HG03066 (cell line): ENCODE results near the gene PTPRN2.

ENCODE experiments used
- ATAC-seq: cut with Tn5 transposase; IDR thresholded peaks from one replicate; pipeline ENCODE4 v1.9.1; 2021; ENCODE audit warnings: low read depth; ENCODE audit not compliant: unreplicated experiment

The PTPRN2 gene

GRCh38 chr7:157814931-157815705 lies 772.5 kb downstream of the PTPRN2 start:
- ATAC-seq = no peak

GRCh38 chr7:157813741-157814661 lies 773.6 kb downstream of the PTPRN2 start:
- no peak for ATAC-seq

- ATAC-seq = no peak
Measured at GRCh38 chr7:157813053-157813452, 774.6 kb downstream of the PTPRN2 start.

- ATAC-seq = no peak
Measured at GRCh38 chr7:157811946-157812345, 775.7 kb downstream of the PTPRN2 start.

GRCh38 chr7:157809863-157810851 lies 777.5 kb downstream of the PTPRN2 start:
- no peak for ATAC-seq

GRCh38 chr7:157809154-157809862 lies 778.3 kb downstream of the PTPRN2 start:
- ATAC-seq = no peak

GRCh38 chr7:157808042-157808441 lies 779.6 kb downstream of the PTPRN2 start:
- no peak for ATAC-seq

GRCh38 chr7:157807510-157807909 lies 780.1 kb downstream of the PTPRN2 start:
- no peak for ATAC-seq

- no peak for ATAC-seq
Measured at GRCh38 chr7:157806711-157807110, 780.9 kb downstream of the PTPRN2 start.

- ATAC-seq = no peak
Measured at GRCh38 chr7:157805713-157806112, 781.9 kb downstream of the PTPRN2 start.

GRCh38 chr7:157803906-157804305 lies 783.7 kb downstream of the PTPRN2 start:
- ATAC-seq = no peak

- ATAC-seq = no peak
Measured at GRCh38 chr7:157801971-157802675, 785.5 kb downstream of the PTPRN2 start.

GRCh38 chr7:157801113-157801512 lies 786.5 kb downstream of the PTPRN2 start:
- no peak for ATAC-seq

- no peak for ATAC-seq
Measured at GRCh38 chr7:157800281-157800680, 787.3 kb downstream of the PTPRN2 start.

- ATAC-seq = no peak
Measured at GRCh38 chr7:157799076-157799685, 788.4 kb downstream of the PTPRN2 start.

GRCh38 chr7:157797361-157797760 lies 790.3 kb downstream of the PTPRN2 start:
- no peak for ATAC-seq

- no peak for ATAC-seq
Measured at GRCh38 chr7:157796846-157797245, 790.8 kb downstream of the PTPRN2 start.

- no peak for ATAC-seq
Measured at GRCh38 chr7:157795643-157796042, 792.0 kb downstream of the PTPRN2 start.

- no peak for ATAC-seq
Measured at GRCh38 chr7:157795199-157795598, 792.4 kb downstream of the PTPRN2 start.
